ENCODE measurements around the gene NCBP2.

NCBP2 gene

DNA sequence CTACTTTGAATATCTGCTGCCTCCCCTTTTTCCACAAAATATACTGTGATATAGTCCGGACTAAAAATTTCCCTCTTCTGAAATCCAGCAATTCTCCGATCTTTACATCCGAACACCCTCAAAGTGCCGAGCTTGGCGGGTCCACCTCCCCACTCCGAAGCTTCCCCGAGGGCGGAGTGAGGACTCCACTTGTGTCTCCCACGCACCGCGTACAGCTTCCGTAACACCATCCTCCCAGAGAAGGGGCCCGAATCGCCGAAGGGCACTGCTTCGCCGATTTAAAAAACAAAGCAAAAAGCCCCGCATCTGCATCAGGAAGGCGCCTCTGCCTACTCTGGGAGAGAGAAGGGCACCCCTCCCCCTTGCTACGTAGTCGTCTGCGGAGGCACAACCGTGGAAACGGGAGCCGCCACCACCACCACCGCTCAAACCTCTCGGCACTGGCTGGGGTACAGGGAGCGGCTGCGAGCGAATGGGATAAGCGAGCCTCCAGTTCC, 551 bp downstream of the NCBP2 start:
- H3K4me3 ChIP-seq (ENCODE audit: low read depth, low read length): peak overlapping the region; percentile 96

DNA sequence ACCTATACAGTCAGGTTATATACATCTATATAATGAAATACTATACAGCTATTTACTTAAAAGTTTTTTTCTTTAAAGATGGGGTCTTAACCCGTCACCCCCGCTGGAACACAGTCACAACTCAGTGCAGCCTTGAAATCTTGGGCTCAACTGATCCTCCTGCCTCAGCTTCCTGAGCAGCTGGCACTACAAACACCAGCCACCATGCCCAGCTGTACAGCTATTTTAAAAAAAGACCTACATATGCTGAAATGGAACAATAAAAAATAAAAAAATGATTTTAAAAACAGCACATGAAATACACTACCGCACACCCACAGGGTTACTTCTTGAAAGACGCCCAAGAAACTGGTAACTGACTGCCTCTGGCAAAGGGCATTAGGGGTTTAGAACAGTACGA, 3.8 kb downstream of the NCBP2 start:
- H3K4me3 ChIP-seq (ENCODE audit: low read depth, low read length): no peak overlapping the region

DNA sequence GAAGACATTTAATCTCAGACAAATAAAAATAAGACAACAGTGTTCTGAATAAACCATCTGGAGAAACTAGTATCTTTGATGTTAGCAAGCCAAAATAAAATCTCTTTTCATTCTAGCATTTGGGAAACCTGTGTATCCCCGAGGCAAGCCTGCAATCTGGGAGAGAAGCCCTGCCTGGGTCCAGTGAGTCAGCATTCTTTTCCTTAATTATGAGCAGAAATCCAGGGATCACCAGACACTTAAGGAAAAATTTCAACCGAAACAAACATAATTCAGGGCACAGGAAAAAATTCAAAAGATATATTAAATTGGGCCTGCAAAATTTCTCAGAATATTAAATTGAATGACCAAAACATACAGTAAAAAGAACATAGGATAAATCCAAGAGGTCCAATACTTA, 4.2 kb downstream of the NCBP2 start:
- H3K4me3 ChIP-seq (ENCODE audit: low read depth, low read length): no peak overlapping the region

DNA sequence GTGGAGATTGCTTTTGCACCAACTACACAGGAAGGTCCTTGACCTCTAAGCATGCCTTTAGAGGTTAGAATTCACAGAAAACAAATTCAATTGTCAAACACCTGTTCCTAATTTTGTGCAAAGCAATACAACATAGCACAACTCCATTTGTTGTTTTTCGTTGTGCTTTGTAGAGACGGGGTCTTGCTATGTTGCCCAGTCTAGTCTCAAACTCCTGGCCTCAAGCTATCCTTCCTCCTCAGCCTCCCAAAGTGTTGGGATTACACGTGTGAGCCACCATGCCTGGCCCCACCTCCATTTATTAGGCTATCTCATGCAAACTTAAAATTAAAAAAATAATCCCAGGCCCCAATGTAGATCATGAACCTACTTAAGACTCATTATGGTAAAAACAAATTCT, 6.0 kb downstream of the NCBP2 start:
- H3K4me3 ChIP-seq (ENCODE audit: low read depth, low read length): no peak overlapping the region

DNA sequence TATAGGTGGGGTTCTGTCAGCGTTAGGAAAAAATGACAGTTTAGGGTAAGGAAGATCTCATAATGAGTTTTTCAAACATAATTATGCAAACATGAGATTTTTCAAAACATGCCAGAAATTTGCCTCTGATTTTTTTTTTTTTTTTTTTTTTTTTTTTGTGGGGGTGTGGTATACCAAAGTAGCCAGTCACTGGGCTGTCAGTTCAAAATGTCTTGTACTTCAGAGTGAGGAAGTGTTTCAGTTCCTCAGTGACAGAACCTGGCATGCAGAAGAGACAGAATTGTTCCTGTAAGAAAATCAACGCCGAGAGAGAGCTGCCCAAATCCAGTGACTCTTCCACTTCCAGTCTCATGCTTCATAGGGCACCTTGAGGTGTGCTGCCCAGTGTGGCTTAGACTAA, 9.7 kb downstream of the NCBP2 start:
- H3K4me3 ChIP-seq (ENCODE audit: low read depth, low read length): no peak overlapping the region

DNA sequence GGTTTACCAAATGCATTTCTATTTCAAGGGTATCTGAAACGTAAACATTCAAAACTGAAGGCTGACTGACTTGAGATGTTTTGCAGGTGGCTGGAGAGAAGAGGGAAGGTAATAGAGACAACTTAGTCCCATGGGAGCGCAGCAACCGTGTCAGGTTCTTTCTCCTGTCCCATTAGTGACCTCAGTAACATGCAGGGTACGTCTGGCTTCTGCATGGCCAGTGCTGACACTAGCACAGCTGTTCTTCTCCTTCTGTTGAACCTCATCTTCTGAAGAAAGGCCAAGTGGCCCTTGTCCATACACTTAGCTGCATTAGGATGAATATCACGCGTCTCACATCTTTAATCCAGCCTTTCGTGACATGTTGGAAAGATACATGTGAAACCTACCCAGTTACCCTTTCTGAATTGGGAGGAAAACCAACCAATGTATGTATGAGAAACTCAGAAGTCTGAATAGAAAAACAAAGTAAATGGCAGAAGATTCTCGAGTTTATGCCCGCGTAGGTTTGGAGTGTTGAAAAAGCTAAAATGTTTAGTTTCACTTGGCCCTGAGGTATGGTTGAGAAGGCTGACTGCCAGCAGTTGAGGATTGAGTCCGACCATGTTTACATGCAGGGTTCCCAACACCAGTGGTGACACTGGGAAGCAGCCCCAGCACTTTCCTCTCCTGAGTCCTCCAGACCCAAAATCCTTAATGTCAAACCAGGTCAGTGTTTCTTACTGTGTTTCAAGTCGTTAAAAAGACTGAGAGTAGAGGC, 10.3 kb downstream of the NCBP2 start:
- no peak overlapping the region for H3K4me3 ChIP-seq (ENCODE audit: low read depth, low read length)

DNA sequence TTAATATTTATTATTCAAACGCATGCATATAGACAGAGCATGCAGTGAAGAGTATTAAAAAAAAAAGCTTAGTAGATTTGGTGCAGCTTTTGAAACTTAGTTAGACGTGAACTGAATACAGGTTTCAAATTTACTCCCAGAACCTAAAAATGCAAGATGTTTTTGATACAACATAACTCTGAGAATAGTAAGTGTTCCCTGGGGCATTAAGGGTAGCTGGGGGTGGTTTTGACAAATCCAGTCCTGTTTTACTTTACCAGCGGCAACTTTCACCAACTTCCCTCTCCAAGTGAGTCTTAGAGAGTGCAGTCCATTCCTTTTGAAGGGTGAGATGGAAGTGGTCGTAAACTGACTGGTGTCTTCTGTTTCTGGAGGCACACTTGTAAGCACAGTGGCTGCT, 11.2 kb downstream of the NCBP2 start:
- H3K4me3 ChIP-seq (ENCODE audit: low read depth, low read length): no peak overlapping the region

DNA sequence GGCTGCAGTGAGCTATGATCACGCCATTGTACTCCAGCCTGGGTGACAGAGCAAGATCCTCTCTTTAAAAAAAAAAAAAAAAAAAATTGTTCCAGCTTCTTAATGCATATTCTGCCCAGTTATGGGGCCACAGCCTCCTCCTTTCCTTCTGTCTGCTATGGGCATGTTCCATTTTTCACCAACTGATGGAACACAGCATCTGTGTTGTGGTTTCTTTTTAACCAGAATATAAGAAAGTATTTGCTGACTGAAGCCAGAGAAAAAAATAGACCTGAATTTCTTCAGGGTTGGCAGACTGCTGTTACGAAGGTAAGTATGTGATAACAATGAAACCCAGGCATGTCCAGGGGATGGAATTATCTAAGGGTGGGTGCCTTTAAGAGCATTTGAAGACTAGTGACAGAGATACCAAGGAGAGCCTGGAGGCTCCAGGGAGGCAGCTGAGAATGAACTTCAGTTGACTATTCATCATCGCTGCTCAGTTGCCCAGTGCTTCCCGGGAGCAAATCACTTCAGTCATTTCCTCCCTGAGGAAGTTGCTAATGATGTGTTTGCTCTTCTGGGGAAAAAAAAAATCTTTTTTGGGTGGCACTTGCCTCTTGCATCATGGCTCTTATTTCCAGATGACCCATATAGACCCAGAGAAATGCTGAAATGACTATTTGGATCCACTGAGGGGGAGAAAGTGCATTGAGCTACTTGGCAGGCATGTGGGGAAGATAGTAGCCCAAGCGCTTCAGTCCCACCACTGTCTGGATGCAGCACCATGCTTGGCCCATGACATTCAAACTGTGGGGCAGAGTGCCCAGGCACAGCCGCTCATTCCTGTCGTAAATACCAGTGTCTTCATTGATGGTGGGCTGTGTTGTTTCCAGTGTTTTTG, 14.5 kb downstream of the NCBP2 start:
- no peak overlapping the region for H3K4me3 ChIP-seq (ENCODE audit: low read depth, low read length)

DNA sequence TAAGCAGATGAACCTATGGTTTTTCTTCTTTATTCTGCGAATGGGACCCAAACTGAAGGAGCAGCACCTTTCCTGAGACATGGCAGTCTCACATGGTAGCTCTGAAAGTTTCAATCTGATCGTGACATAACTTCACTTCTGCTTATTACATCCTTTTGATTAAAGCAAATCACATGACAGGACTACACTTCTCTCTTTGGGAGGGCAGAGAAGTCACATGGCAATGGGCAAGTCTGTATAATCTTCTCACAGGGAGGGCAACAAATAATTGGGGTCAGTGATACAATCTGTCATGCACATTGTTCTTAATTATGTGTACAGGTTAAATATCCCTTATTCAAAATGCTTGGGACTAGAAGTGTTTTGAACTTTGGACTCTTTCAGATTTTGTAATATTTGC, 21.6 kb downstream of the NCBP2 start:
- H3K4me3 ChIP-seq (ENCODE audit: low read depth, low read length): no peak overlapping the region

DNA sequence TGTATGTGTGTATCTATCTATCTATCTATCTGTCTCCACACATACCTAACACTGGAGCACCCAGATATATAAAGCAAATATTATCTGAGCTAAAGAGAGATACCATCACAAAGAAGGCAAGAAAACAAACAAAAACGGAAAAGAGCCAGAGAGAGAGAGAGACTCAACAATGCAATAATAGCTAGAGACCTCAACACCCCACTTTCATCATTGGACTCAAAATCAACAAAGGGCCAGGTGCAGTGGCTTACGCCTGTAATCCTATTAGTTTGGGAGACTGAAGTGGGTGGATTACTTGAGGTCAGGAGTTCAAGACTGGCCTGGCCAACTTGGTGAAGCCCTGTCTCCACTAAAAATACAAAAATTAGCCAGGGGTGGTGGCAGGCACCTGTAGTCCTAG, 23.4 kb downstream of the NCBP2 start:
- no peak overlapping the region for H3K4me3 ChIP-seq (ENCODE audit: low read depth, low read length)

DNA sequence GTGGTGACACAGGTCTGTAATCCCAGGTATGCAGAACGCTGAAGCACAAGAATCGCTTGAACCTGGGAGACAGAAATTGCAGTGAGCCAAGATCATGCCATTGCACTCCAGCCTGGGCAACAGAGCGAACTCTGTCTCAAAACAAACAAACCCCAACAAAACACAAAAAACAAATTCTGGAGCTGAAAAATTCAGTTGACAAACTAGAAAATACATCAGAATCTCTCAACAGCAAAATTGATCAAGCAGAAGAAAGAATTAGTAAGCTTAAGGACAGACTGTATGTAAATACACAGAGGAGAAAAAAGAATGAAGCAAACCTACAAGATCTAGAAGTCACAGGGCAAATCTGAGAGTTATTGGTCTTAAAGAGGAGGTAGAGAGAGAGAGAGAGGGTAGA, 25.3 kb downstream of the NCBP2 start:
- H3K4me3 ChIP-seq (ENCODE audit: low read depth, low read length): no peak overlapping the region

DNA sequence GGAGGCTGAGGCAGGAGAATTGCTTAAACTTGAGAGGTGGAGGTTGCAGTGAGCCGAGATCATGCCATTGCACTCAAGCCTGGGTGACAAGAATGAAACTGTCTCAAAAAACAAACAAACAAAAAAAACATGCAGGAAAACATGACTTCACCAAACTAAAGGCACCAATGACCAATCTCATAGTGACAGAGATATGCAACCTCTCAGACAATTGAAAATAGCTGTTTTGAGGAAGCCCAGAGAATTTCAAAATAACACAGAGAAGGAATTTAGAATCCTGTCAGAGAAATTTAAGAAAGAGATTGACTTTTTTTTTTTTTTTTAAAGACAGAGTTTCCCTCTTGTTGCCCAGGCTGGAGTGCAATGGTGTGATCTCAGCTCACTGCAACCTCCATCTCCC, 26.1 kb downstream of the NCBP2 start:
- H3K4me3 ChIP-seq (ENCODE audit: low read depth, low read length): no peak overlapping the region

DNA sequence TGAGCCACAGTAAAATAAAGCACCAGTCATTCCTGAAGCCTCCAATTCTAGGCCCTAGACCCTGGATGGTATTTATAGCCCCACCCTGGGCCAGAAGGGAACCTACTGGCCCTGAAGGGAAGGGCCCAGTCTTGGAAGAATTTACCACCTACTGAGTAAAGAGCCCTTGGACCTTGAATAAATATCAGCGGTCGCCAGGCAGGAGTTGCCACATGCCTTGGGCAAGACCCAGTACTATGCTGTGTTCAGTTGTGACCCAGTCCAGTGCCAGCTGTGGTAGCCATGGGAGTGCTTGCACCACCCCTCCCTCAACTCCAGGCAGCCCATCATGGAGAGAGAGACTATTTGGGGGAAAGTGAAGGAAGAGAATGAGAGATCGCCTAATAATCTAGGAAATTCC, 27.0 kb downstream of the NCBP2 start:
- no peak overlapping the region for H3K4me3 ChIP-seq (ENCODE audit: low read depth, low read length)

DNA sequence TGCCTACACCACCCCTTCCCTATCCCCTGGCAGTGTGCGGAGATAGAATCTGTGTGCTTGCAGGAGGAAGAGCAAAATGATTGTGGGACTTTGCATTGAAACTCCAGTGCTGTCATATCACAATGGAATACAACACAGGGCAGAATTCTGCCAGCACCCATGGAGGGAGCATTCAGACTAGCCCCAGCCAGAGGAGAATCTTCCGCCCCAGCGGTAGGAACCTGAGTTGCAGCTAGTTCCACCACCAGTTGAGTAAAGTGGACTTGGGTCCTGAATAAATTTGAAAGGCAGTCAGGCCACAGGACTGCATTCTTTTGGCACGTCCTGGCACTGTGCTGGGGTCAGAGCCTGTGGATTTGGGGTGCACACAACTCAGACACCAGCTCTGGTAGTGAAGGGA, 27.5 kb downstream of the NCBP2 start:
- H3K4me3 ChIP-seq (ENCODE audit: low read depth, low read length): no peak overlapping the region

DNA sequence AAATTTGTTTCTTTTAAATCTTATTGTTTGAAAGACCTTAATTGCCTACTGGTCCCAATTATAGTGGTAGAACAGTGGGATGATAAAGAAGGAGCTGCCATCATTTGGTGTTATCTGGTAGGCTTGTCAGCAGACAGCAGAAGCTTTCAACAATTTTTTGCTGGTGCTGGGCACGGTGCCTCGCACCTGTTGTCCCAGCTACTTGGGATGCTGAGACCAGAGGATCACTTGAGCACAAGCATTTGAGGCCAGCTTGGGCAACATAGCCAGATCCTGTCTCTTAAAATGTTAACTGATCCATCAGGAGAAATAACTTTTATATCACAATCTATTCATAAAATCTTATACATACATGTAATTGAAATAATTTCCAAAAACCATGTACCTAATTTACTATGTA, 38.6 kb downstream of the NCBP2 start:
- H3K4me3 ChIP-seq (ENCODE audit: low read depth, low read length): no peak overlapping the region

DNA sequence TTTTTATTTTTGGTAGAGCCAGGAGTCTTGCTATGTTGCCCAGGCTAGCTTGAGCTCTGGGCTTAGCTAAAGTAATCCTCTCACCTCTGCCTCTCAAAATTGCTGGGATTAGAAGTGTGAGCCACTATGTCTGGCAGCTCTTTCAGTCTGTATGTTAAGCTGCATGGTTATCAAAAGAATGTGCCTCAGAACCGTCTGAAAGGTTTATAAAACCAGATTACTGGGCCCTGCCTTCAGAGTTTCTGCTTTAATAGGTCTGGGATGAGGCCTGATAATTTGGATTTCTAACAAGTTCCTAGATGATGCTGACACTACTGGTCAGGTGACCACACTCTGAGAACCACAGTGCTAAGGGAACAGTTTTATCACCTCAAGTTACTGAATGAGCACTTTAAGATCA, 40.0 kb downstream of the NCBP2 start:
- no peak overlapping the region for H3K4me3 ChIP-seq (ENCODE audit: low read depth, low read length)

DNA sequence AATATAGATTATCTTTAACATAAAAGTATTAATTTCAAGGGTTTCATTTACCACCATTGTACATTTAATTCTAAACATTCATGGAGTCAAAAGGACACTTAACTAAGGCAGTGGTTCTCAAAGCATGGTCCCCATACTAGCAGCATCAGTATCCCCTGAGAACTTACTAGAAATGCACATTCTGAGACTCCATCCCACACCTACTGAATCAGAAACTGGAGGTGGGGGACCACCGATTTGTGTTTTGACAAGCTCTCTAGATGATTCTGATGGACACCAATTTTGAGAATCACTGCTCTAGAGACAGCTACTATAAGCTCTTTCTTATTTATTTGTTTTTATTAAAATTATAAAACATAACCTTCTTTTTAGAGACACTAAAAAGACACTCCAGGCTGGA, 40.6 kb downstream of the NCBP2 start:
- no peak overlapping the region for H3K4me3 ChIP-seq (ENCODE audit: low read depth, low read length)

DNA sequence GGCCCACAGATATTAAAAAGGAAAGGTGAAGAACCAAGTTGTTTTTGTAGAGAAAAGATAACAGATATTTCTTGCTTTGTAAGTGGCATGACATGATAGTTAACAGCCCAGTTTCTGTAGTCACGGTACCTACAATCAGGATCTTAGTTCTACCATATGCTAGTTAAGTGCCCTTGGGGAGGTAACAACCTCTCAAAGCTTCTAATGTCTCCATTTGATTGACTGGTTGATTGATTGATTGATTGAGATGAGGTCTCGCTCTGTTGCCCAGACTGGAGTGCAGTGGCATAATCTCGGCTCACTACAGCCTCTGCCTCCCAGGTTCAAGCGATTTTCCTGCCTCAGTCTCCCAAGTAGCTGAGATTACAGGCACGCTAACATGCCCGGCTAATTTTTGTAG, 46.1 kb downstream of the NCBP2 start:
- no peak overlapping the region for H3K4me3 ChIP-seq (ENCODE audit: low read depth, low read length)

DNA sequence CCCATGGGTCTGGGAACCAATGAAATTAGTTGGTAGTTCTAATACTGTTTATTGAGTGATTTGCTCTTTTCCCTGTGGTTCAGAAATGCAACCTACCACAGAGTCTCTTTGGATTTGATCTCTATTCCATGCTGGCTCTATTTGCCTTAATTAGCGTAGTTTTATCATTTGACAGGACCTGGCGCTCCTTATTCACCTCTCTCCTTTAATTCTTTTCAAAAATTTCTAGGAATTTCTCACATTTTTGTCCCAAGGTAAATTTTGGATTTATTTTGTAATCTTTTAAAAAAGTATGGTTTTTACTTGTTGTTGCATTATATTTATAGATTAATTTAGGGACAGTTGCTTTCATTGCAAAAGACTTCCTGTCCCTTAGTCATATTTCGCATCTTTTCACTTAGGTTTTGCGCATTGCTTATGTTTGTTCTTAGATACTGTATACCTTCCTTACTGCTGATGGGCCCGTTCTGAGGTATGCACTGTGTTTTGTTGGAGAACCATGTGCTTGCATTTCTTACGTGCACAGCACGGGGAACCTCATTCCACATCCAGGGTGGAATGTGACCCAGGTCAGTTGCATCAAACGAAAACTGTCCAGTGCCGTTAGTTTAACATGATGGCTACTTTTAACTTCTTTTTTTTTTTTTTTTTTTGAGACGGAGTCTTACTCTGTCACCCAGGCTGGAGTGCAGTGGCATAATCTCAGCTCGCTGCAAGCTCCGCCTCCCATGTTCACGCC, 47.6 kb downstream of the NCBP2 start:
- no peak overlapping the region for H3K4me3 ChIP-seq (ENCODE audit: low read depth, low read length)

DNA sequence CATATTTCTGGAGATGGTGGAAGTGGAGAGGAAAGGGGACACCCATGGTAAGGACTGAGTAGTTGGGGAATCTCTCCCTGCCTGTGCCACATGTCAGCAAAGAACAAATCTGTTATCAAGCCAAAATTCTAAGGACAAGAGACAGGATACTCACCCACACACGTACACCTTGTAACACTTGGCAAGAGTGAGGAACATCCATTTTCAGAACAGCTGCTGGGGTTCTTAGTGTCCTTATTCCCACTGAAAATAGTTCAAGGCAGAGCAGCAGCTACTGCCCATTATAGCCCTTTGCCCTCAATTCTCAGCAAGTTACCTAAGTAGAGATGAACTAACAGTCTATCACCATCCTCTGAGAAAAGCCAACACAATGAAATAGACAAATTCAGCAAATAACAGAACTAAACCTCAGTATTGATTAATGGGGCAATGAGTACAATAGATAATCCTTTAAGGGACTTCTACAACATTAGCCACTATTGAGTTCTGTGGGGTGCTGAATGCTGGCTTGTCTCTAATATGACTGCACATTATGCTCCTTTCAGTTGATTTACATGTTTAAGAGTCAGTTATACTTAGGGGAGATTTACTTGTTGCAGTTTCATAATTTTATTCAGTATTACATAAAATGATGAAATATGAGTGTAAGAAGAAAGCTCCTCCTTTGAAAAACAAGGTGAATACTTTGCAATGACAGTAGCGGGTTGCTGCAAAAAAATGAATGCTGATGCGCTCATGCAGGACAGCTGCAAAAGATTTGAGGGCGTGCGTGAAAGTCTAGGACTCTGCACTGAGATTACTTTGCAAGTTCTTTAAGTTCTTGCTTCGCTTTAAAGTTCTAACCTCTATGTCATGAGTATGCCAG, 52.3 kb downstream of the NCBP2 start:
- H3K4me3 ChIP-seq (ENCODE audit: low read depth, low read length): no peak overlapping the region

DNA sequence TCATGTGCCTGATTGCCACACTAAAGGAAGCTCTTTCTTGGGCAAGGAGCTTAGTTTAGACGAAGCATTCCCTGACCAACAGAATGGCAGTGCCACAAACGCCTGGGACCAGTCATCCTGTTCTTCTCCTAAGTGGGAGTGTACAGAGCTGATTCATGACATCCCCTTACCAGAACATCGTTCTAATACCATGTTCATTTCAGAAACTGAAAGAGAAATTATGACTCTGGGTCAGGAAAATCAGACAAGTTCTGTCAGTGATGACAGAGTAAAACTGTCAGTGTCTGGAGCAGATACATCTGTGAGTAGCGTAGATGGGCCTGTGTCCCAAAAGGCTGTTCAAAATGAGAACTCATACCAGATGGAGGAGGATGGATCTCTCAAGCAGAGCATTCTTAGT, 56.2 kb downstream of the NCBP2 start:
- no peak overlapping the region for H3K4me3 ChIP-seq (ENCODE audit: low read depth, low read length)
